CD4-positive, alpha-beta memory T cell (primary cell): ENCODE data around the gene CLRN3. TPM values are rescaled to one million over a fixed set of nuclear protein-coding genes. Genes with fewer than 3 reads are reported as not detected.
A peak's percentile ranks its signal among the peaks of the same experiment; 100 is the strongest.

Experiments used
- CTCF ChIA-PET: fragments of 350-600 bp; sonication (Branson Sonifier 250); formaldehyde crosslinking; loops from one replicate; lab custom pipeline; 2021; ENCODE audit warnings: inconsistent platforms; ENCODE audit not compliant: partially characterized antibody; lab: Charles Lee
- POLR2A ChIA-PET: fragments of 350-600 bp; sonication (Branson Sonifier 250); formaldehyde crosslinking; loops from one replicate; lab custom pipeline; 2021; ENCODE audit not compliant: partially characterized antibody; lab: Charles Lee
- DNase-seq, 5 donors: peaks; one replicate each; pipeline versions ENCODE4 v3.0.0 to v3.0.0-alpha.2; 2020 to 2022; ENCODE audit warnings: mixed read lengths in 1 of 5
- H3K27ac ChIP-seq: one replicate; pipeline ENCODE4 v1.7.0; 2013; ENCODE audit warnings: low read depth, low read length
- H3K27me3 ChIP-seq: 2 replicates; pipeline ENCODE4 v1.7.0; 2013; ENCODE audit warnings: mild to moderate bottlenecking, low read length, moderate library complexity; ENCODE audit not compliant: insufficient read depth
- H3K36me3 ChIP-seq: 2 replicates; pipeline ENCODE4 v1.7.0; 2013; ENCODE audit warnings: mild to moderate bottlenecking, low read length, moderate library complexity; ENCODE audit not compliant: insufficient read depth
- H3K4me1 ChIP-seq: 2 replicates; pipeline ENCODE4 v1.7.0; 2013; ENCODE audit warnings: mild to moderate bottlenecking, low read length, moderate library complexity; ENCODE audit not compliant: insufficient read depth
- H3K4me3 ChIP-seq, 2 donors: one replicate each; pipeline ENCODE4 v1.7.0; 2013; ENCODE audit warnings: low read length in 2 of 2, mild to moderate bottlenecking in 1 of 2
- H3K9me3 ChIP-seq, 2 donors: one replicate each; pipeline ENCODE4 v1.7.0; 2013; ENCODE audit warnings: low read length in 2 of 2, control low read depth in 1 of 2; ENCODE audit not compliant: control insufficient read depth in 1 of 2
- H3K27ac Mint-ChIP-seq, 7 donors: one replicate each; pipeline ENCODE4 v1.8.0; 2020 to 2021; ENCODE audit warnings: mixed read lengths in 7 of 7, mild to moderate bottlenecking in 6 of 7, inconsistent platforms in 3 of 7, moderate library complexity in 3 of 7
- H3K27me3 Mint-ChIP-seq, 2 donors: one replicate each; pipeline ENCODE4 v1.8.0; 2020 to 2021; ENCODE audit warnings: mixed read lengths in 2 of 2
- H3K36me3 Mint-ChIP-seq, 2 donors: one replicate each; pipeline ENCODE4 v1.8.0; 2020 to 2021; ENCODE audit warnings: mixed read lengths in 2 of 2, inconsistent platforms in 1 of 2, mild to moderate bottlenecking in 1 of 2
- H3K4me1 Mint-ChIP-seq, 4 donors: one replicate each; pipeline ENCODE4 v1.8.0; 2020 to 2021; ENCODE audit warnings: mixed read lengths in 4 of 4, mild to moderate bottlenecking in 1 of 4
- H3K4me3 Mint-ChIP-seq, 8 donors: one replicate each; pipeline ENCODE4 v1.8.0; 2020 to 2021; ENCODE audit warnings: mixed read lengths in 8 of 8, mild to moderate bottlenecking in 7 of 8, moderate library complexity in 6 of 8, inconsistent platforms in 3 of 8
- H3K9me3 Mint-ChIP-seq, 8 donors: one replicate each; pipeline ENCODE4 v1.8.0; 2020 to 2021; ENCODE audit warnings: mixed read lengths in 8 of 8, mild to moderate bottlenecking in 5 of 8, inconsistent platforms in 3 of 8, moderate library complexity in 1 of 8
- intact Hi-C: fragments of 100-400 bp; cut with micrococcal nuclease; formaldehyde crosslinking; loops from one replicate; pipeline ENCODE4 v1.15.1; 2023
- polyA plus RNA-seq, 2 donors: library from polyadenylated mRNA; unstranded; fragments of 300-500 nt; fragmentation: Illumina TruSeq; gene quantifications; one replicate each; pipeline ENCODE4 v1.2.3, GENCODE V29; 2021
- total RNA-seq, 2 experiments: library from RNA; stranded (reverse); gene quantifications; one replicate each; pipeline ENCODE4 v1.2.3, GENCODE V29; 2021

The CLRN3 gene
- total RNA-seq (not detected), polyA plus RNA-seq (not detected)

- H3K4me3 ChIP-seq, result no peak within 1 kb of the TSS
- no peaks in the 10 kb centered on the region for H3K36me3 Mint-ChIP-seq
- DNase-seq, result no peak
- intact Hi-C loops, result no loop called here
- H3K27ac Mint-ChIP-seq, result no peak within 1 kb of the TSS
- ChIA-PET CTCF (no interaction called here), POLR2A (no interaction called here)
- H3K27me3 Mint-ChIP-seq, result peaks cover 3 to 9% of the 10 kb centered on the region in 2 donors
- no peaks in the 10 kb centered on the region for H3K27me3 ChIP-seq
- H3K27ac ChIP-seq, result no peak within 1 kb of the TSS
- H3K4me1 ChIP-seq, result no peaks in the 10 kb centered on the region
- H3K4me1 Mint-ChIP-seq, result peaks cover 0 to 1% (median 0%) of the 10 kb centered on the region in 4 donors
- no peaks in the 10 kb centered on the region for H3K9me3 ChIP-seq
- H3K36me3 ChIP-seq, result no peaks in the 10 kb centered on the region
- H3K9me3 Mint-ChIP-seq, result peaks cover 0 to 4% (median under 1%) of the 10 kb centered on the region in 8 donors
- no peak within 1 kb of the TSS for H3K4me3 Mint-ChIP-seq
These were observed at the start of gene CLRN3 for GRCh38 chr10:127892743-127893142. Gene CLRN3, minus strand, starts transcription at chr10:127892941. Its CDS starts 157 bp downstream, at chr10:127892784.

- Mint-ChIP-seq H3K27ac (no peak overlapping the region), H3K36me3 (no peaks in the 10 kb centered on the region), H3K9me3 (no peaks in the 10 kb centered on the region), H3K4me3 (no peak overlapping the region), H3K27me3 (peaks cover 7 to 18% of the 10 kb centered on the region in 2 donors), H3K4me1 (peaks cover 16 to 22% (median 17%) of the 10 kb centered on the region in 4 donors)
- intact Hi-C loops, result no loop called here
- no peak overlapping the region for H3K4me3 ChIP-seq
- no peaks in the 10 kb centered on the region for H3K9me3 ChIP-seq
- H3K27me3 ChIP-seq, result no peaks in the 10 kb centered on the region
- CTCF ChIA-PET, result no interaction called here
- POLR2A ChIA-PET, result no interaction called here
- H3K4me1 ChIP-seq, result peaks cover 11% of the 10 kb centered on the region
- no peak for DNase-seq
- H3K27ac ChIP-seq, result no peak overlapping the region
- no peaks in the 10 kb centered on the region for H3K36me3 ChIP-seq
These were observed 48.3 kb upstream of the CLRN3 start for GRCh38 chr10:127940866-127941640.

- peaks cover 9 to 20% of the 10 kb centered on the region in 2 donors for H3K27me3 Mint-ChIP-seq
- H3K4me3 ChIP-seq, result no peak overlapping the region
- peak overlapping the region in 1 of 8 donors; percentile 67 for H3K4me3 Mint-ChIP-seq
- ChIA-PET CTCF (no interaction called here), POLR2A (no interaction called here)
- no peaks in the 10 kb centered on the region for H3K27me3 ChIP-seq
- intact Hi-C loops, result no loop called here
- H3K36me3 ChIP-seq, result no peaks in the 10 kb centered on the region
- H3K9me3 Mint-ChIP-seq, result no peaks in the 10 kb centered on the region
- no peaks in the 10 kb centered on the region for H3K9me3 ChIP-seq
- no peak overlapping the region for H3K27ac Mint-ChIP-seq
- H3K4me1 ChIP-seq, result no peaks in the 10 kb centered on the region
- no peaks in the 10 kb centered on the region for H3K36me3 Mint-ChIP-seq
- peaks cover 5 to 10% (median 7%) of the 10 kb centered on the region in 4 donors for H3K4me1 Mint-ChIP-seq
- H3K27ac ChIP-seq, result no peak overlapping the region
- no peak for DNase-seq
These were observed 47.1 kb upstream of the CLRN3 start for GRCh38 chr10:127939786-127940330.

- Mint-ChIP-seq H3K36me3 (no peaks in the 10 kb centered on the region), H3K27me3 (peaks cover 9 to 20% of the 10 kb centered on the region in 2 donors), H3K4me3 (no peak overlapping the region), H3K4me1 (peaks cover 0 to 7% (median 2%) of the 10 kb centered on the region in 4 donors), H3K9me3 (peaks cover 0 to 2% (median 0%) of the 10 kb centered on the region in 8 donors), H3K27ac (no peak overlapping the region)
- intact Hi-C loops, result no loop called here
- Histone ChIP-seq H3K36me3 (no peaks in the 10 kb centered on the region), H3K4me1 (no peaks in the 10 kb centered on the region), H3K4me3 (no peak overlapping the region), H3K27me3 (no peaks in the 10 kb centered on the region), H3K27ac (no peak overlapping the region), H3K9me3 (no peaks in the 10 kb centered on the region)
- POLR2A ChIA-PET, result no interaction called here
- CTCF ChIA-PET, result interaction anchor here (1.1 kb wide), 1 partner anchor 73 kb away, joined by 3 read pairs; no protein-coding TSS in a partner anchor
- DNase-seq, result no peak
These were observed 45.2 kb upstream of the CLRN3 start for GRCh38 chr10:127937915-127938463.

GRCh38 chr10:127937069-127937468 lies 44.3 kb upstream of the CLRN3 start:
- Mint-ChIP-seq H3K4me3 (no peak overlapping the region), H3K27me3 (peaks cover 5 to 20% of the 10 kb centered on the region in 2 donors), H3K27ac (no peak overlapping the region), H3K4me1 (no peaks in the 10 kb centered on the region), H3K9me3 (peaks cover 0 to 5% (median 0%) of the 10 kb centered on the region in 8 donors), H3K36me3 (no peaks in the 10 kb centered on the region)
- Histone ChIP-seq H3K4me1 (no peaks in the 10 kb centered on the region), H3K27me3 (no peaks in the 10 kb centered on the region), H3K4me3 (no peak overlapping the region), H3K27ac (no peak overlapping the region), H3K36me3 (no peaks in the 10 kb centered on the region), H3K9me3 (no peaks in the 10 kb centered on the region)
- DNase-seq, result no peak
- ChIA-PET CTCF (interaction anchor here (1.1 kb wide), 1 partner anchor 74 kb away, joined by 3 read pairs; no protein-coding TSS in a partner anchor), POLR2A (no interaction called here)
- intact Hi-C loops, result no loop called here

- Histone ChIP-seq H3K4me1 (no peaks in the 10 kb centered on the region), H3K27me3 (no peaks in the 10 kb centered on the region), H3K36me3 (no peaks in the 10 kb centered on the region), H3K9me3 (no peaks in the 10 kb centered on the region), H3K4me3 (no peak overlapping the region), H3K27ac (no peak overlapping the region)
- no peaks in the 10 kb centered on the region for H3K4me1 Mint-ChIP-seq
- POLR2A ChIA-PET, result no interaction called here
- CTCF ChIA-PET, result no interaction called here
- H3K36me3 Mint-ChIP-seq, result no peaks in the 10 kb centered on the region
- no peak for DNase-seq
- H3K27ac Mint-ChIP-seq, result no peak overlapping the region
- no peak overlapping the region for H3K4me3 Mint-ChIP-seq
- intact Hi-C loops, result no loop called here
- H3K27me3 Mint-ChIP-seq, result peaks cover 5 to 16% of the 10 kb centered on the region in 2 donors
- peaks cover 0 to 5% (median 0%) of the 10 kb centered on the region in 8 donors for H3K9me3 Mint-ChIP-seq
These were observed 42.4 kb upstream of the CLRN3 start for GRCh38 chr10:127935071-127935561.

GRCh38 chr10:127934383-127934782 lies 41.6 kb upstream of the CLRN3 start:
- CTCF ChIA-PET, result no interaction called here
- H3K27ac ChIP-seq, result no peak overlapping the region
- H3K4me3 Mint-ChIP-seq, result no peak overlapping the region
- peaks cover 0 to 5% (median 0%) of the 10 kb centered on the region in 8 donors for H3K9me3 Mint-ChIP-seq
- no peaks in the 10 kb centered on the region for H3K27me3 ChIP-seq
- intact Hi-C loops, result no loop called here
- H3K9me3 ChIP-seq, result no peaks in the 10 kb centered on the region
- H3K27ac Mint-ChIP-seq, result no peak overlapping the region
- peaks cover 4 to 13% of the 10 kb centered on the region in 2 donors for H3K27me3 Mint-ChIP-seq
- POLR2A ChIA-PET, result no interaction called here
- no peaks in the 10 kb centered on the region for H3K4me1 Mint-ChIP-seq
- H3K36me3 Mint-ChIP-seq, result no peaks in the 10 kb centered on the region
- no peaks in the 10 kb centered on the region for H3K4me1 ChIP-seq
- DNase-seq, result no peak
- no peak overlapping the region for H3K4me3 ChIP-seq
- no peaks in the 10 kb centered on the region for H3K36me3 ChIP-seq
